Liver (tissue), 9 donors: Measurements from ENCODE around the gene CLIC5. TPM values are rescaled to one million over a fixed set of nuclear protein-coding genes. Genes with fewer than 3 reads are reported as not detected.

Source experiments
- DNase-seq: peaks from one replicate; pipeline ENCODE4 v3.0.0-alpha.2; 2017; ENCODE audit warnings: low spot score
- H3K27ac ChIP-seq, 2 donors: one replicate each; pipeline ENCODE4 v1.7.0; 2013; ENCODE audit warnings: inconsistent platforms in 2 of 2, low read length in 2 of 2, control low read depth in 1 of 2, low read depth in 1 of 2, mild to moderate bottlenecking in 1 of 2
- H3K27me3 ChIP-seq, 4 donors: one replicate each; pipeline versions ENCODE4 v1.6.1 to v1.7.0; 2013; ENCODE audit warnings: low read length in 3 of 4, inconsistent platforms in 1 of 4, mild to moderate bottlenecking in 1 of 4, moderate library complexity in 1 of 4; ENCODE audit not compliant: control insufficient read depth in 4 of 4, insufficient read depth in 4 of 4
- H3K36me3 ChIP-seq, 4 donors: one replicate each; pipeline versions ENCODE4 v1.6.1 to v1.7.0; 2013; ENCODE audit warnings: low read length in 3 of 4, mild to moderate bottlenecking in 3 of 4, low read depth in 1 of 4, moderate library complexity in 1 of 4; ENCODE audit not compliant: control insufficient read depth in 4 of 4, insufficient read depth in 3 of 4
- H3K4me1 ChIP-seq, 4 donors: one replicate each; pipeline versions ENCODE4 v1.6.1 to v1.7.0; 2013; ENCODE audit warnings: low read length in 3 of 4, mild to moderate bottlenecking in 3 of 4, moderate library complexity in 1 of 4; ENCODE audit not compliant: control insufficient read depth in 4 of 4, insufficient read depth in 4 of 4
- H3K4me3 ChIP-seq, 3 donors: one replicate each; pipeline versions ENCODE4 v1.6.1 to v1.7.0; 2013; ENCODE audit warnings: low read length in 3 of 3, control low read depth in 1 of 3, low read depth in 1 of 3, mild to moderate bottlenecking in 1 of 3
- H3K9ac ChIP-seq, 2 donors: one replicate each; pipeline ENCODE4 v1.7.0; 2013; ENCODE audit warnings: low read length in 2 of 2, mild to moderate bottlenecking in 2 of 2, moderate library complexity in 2 of 2, control low read depth in 1 of 2, low read depth in 1 of 2
- H3K9me3 ChIP-seq, 4 donors: one replicate each; pipeline versions ENCODE4 v1.6.1 to v1.7.0; 2013; ENCODE audit warnings: low read length in 3 of 4; ENCODE audit not compliant: control insufficient read depth in 4 of 4
- ATF3 ChIP-seq: IDR thresholded peaks from 2 replicates; pipeline ENCODE4 v1.6.1; 2016; ENCODE audit warnings: antibody characterized with exemption
- EGR1 ChIP-seq, 2 donors: IDR thresholded peaks; 2 replicates each; pipeline ENCODE4 v1.6.1; 2016 to 2018; ENCODE audit warnings: antibody characterized with exemption in 2 of 2, low read depth in 2 of 2
- FOXA1 ChIP-seq: IDR thresholded peaks from 2 replicates; pipeline ENCODE4 v1.6.1; 2016; ENCODE audit warnings: antibody characterized with exemption
- FOXA2 ChIP-seq: IDR thresholded peaks from 2 replicates; pipeline ENCODE4 v1.6.1; 2016; ENCODE audit warnings: antibody characterized with exemption
- GABPA ChIP-seq, 2 donors: IDR thresholded peaks in 1 of 2; conservative IDR thresholded peaks in 1 of 2; 2 replicates each; pipeline ENCODE4 v1.6.1; 2016; ENCODE audit warnings: antibody characterized with exemption in 2 of 2, mild to moderate bottlenecking in 1 of 2, moderate library complexity in 1 of 2
- HNF4A ChIP-seq, 2 donors: conservative IDR thresholded peaks; 2 replicates each; pipeline ENCODE4 v1.6.1; 2016; ENCODE audit warnings: antibody characterized with exemption in 2 of 2, mild to moderate bottlenecking in 2 of 2
- HNF4G ChIP-seq: IDR thresholded peaks from 2 replicates; pipeline ENCODE4 v1.6.1; 2016; ENCODE audit warnings: antibody characterized with exemption
- JUND ChIP-seq, 2 donors: IDR thresholded peaks; 2 replicates each; pipeline ENCODE4 v1.6.1; 2016; ENCODE audit warnings: antibody characterized with exemption in 2 of 2
- NR2F2 ChIP-seq: IDR thresholded peaks from 2 replicates; pipeline ENCODE4 v1.6.1; 2016; ENCODE audit warnings: antibody characterized with exemption
- RAD21 ChIP-seq, 2 donors: IDR thresholded peaks; 2 replicates each; pipeline ENCODE4 v1.6.1; 2016; ENCODE audit warnings: antibody characterized with exemption in 2 of 2, mild to moderate bottlenecking in 2 of 2
- RXRA ChIP-seq, 2 donors: IDR thresholded peaks; 2 replicates each; pipeline ENCODE4 v1.6.1; 2017 to 2018; ENCODE audit warnings: antibody characterized with exemption in 2 of 2, mild to moderate bottlenecking in 1 of 2
- SP1 ChIP-seq: IDR thresholded peaks from 2 replicates; pipeline ENCODE4 v1.6.1; 2018; ENCODE audit warnings: antibody characterized with exemption, mild to moderate bottlenecking
- TAF1 ChIP-seq: conservative IDR thresholded peaks from 2 replicates; pipeline ENCODE4 v1.6.1; 2016; ENCODE audit warnings: antibody characterized with exemption, mild to moderate bottlenecking
- YY1 ChIP-seq: IDR thresholded peaks from 2 replicates; pipeline ENCODE4 v1.6.1; 2016; ENCODE audit warnings: antibody characterized with exemption, mild to moderate bottlenecking
- WGBS: extraction: QIAGEN DNeasy Blood & Tissue Kit; methylation state at CpG from one replicate; pipeline ENCODE4 v1.1.7; 2013; 5-methylcytosine and 5-hydroxymethylcytosine counted together
- polyA plus RNA-seq, 2 donors: library from polyadenylated mRNA; stranded (reverse) in 1 of 2; unstranded in 1 of 2; fragments of 200-250 nt in 1 of 2; fragments of >200 nt in 1 of 2; fragmentation: Nextera tagmentation in 1 of 2; extraction: Ambion mirVana in 1 of 2; gene quantifications; one replicate each; pipeline versions ENCODE4 v1.2.1 to v1.2.3, GENCODE V29; 2013 to 2015
- total RNA-seq, 2 donors: library from RNA; depleted of rRNA; stranded (reverse); fragments of >200 nt; gene quantifications; one replicate each; pipeline ENCODE4 v1.2.3, GENCODE V29; 2014
- TF ChIP-seq, protein P1 (sequence below): IDR thresholded peaks from 2 replicates; pipeline ENCODE4 v1.6.1; 2016; ENCODE audit warnings: antibody characterized with exemption
- TF ChIP-seq, protein P2 (sequence below): fragments of 150-350 bp; IDR thresholded peaks from 2 replicates; pipeline ENCODE4 v1.5.1; 2017; ENCODE audit warnings: improper control_type of control experiment, low read depth, low read length; ENCODE audit not compliant: missing input control
- TF ChIP-seq, protein P3 (sequence below): IDR thresholded peaks from 2 replicates; pipeline ENCODE4 v1.6.1; 2016; ENCODE audit warnings: antibody characterized with exemption
- donor health status: healthy.
- donor health status: healthy.
- donor health status: healthy.
- donor health status: healthy.
- donor health status: healthy.

CLIC5 gene
- total and polyA plus RNA-seq, 4 donors: 0.05 to 0.33 (median 0.14) TPM

DNA sequence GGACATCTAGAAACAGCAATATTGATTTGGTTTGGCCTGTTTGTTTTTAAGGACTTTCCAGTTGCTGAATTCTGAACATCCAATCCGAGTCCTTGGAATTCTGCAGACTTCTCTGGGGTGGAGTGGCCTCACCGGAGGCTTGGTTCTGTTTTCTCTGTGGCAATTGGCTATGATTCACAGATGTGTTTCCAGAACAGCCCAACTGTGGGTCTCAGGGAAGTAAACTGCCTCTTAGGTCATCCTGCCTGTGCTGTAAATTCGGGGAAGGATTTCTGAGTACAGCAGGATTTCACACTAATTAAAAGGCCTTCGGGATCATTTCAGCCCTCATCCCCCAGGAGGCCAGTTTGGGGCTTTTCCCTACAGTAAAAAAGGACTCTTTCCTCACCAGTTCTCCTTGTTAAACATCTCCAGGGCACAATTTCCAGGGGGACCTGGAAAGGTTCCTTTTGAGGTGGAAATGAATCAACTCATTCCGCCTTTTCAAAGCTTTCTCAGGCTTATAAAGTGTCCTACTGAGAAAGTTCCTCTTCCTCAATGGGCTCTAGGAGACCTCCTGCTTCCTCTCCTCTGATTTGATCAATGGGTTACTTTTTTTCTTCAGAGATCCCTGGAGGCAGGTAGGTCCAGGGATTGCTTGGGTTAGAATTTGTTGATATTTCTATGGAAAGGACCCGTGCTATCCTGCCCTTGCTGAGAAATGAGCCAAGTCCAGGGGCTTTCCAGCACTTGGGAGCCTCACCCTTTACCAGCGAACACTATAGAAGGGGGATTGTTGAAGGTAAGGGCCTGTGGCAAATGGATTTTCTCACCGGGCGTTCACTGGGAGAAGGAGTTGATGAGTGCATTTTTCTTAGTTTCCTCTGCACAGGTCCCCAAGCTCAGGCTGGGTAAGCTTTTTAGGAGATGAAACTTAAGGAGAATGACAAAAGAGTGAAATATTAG, 114.6 kb downstream of the CLIC5 start:
- DNase-seq: no peak
- no peaks in the 10 kb centered on the region for H3K27me3 ChIP-seq
- H3K9me3 ChIP-seq: no peaks in the 10 kb centered on the region
- H3K4me3 ChIP-seq: no peak overlapping the region
- H3K4me1 ChIP-seq: no peaks in the 10 kb centered on the region
- TF ChIP-seq NR2F2: no peak
- no peak for TF ChIP-seq SP1
- TF ChIP-seq FOXA1: no peak
- TF ChIP-seq RXRA (IDR thresholded peaks at IDR 0.05): no peak
- no peak for TF ChIP-seq TAF1
- TF ChIP-seq HNF4A (conservative IDR thresholded peaks at IDR 0.05): no peak
- TF ChIP-seq RAD21 (IDR thresholded peaks at IDR 0.05): no peak
- TF ChIP-seq GABPA (IDR thresholded peaks at IDR 0.05 in 1 of 2, conservative IDR thresholded peaks at IDR 0.05 in 1 of 2): no peak
- no peak for TF ChIP-seq JUND (IDR thresholded peaks at IDR 0.05)
- TF ChIP-seq FOXA2: no peak
- TF ChIP-seq, protein P1, sequence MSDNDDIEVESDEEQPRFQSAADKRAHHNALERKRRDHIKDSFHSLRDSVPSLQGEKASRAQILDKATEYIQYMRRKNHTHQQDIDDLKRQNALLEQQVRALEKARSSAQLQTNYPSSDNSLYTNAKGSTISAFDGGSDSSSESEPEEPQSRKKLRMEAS: no peak
- TF ChIP-seq EGR1 (IDR thresholded peaks at IDR 0.05; ENCODE audit: low read depth in 2 of 2): no peak
- TF ChIP-seq, protein P2, sequence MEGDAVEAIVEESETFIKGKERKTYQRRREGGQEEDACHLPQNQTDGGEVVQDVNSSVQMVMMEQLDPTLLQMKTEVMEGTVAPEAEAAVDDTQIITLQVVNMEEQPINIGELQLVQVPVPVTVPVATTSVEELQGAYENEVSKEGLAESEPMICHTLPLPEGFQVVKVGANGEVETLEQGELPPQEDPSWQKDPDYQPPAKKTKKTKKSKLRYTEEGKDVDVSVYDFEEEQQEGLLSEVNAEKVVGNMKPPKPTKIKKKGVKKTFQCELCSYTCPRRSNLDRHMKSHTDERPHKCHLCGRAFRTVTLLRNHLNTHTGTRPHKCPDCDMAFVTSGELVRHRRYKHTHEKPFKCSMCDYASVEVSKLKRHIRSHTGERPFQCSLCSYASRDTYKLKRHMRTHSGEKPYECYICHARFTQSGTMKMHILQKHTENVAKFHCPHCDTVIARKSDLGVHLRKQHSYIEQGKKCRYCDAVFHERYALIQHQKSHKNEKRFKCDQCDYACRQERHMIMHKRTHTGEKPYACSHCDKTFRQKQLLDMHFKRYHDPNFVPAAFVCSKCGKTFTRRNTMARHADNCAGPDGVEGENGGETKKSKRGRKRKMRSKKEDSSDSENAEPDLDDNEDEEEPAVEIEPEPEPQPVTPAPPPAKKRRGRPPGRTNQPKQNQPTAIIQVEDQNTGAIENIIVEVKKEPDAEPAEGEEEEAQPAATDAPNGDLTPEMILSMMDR: no peak
- TF ChIP-seq YY1: no peak
- TF ChIP-seq ATF3: no peak
- H3K9ac ChIP-seq: no peak overlapping the region
- H3K27ac ChIP-seq: no peak overlapping the region
- 84% methylated on average over 9 of the region's 9 CpGs for WGBS
- H3K36me3 ChIP-seq: no peaks in the 10 kb centered on the region

GRCh38 chr6:45899683-45899946, 116.0 kb downstream of the CLIC5 start:
- H3K4me1 ChIP-seq: no peaks in the 10 kb centered on the region
- no peak for DNase-seq
- H3K9ac ChIP-seq: no peak overlapping the region
- H3K9me3 ChIP-seq: no peaks in the 10 kb centered on the region
- H3K4me3 ChIP-seq: no peak overlapping the region
- H3K27me3 ChIP-seq: no peaks in the 10 kb centered on the region
- H3K36me3 ChIP-seq: no peaks in the 10 kb centered on the region
- H3K27ac ChIP-seq: no peak overlapping the region
- 90% methylated on average over 4 of the region's 4 CpGs for WGBS
- TF ChIP-seq FOXA2 (no peak), JUND (IDR thresholded peaks at IDR 0.05) (no peak), RAD21 (IDR thresholded peaks at IDR 0.05) (no peak), SP1 (no peak), FOXA1 (no peak)

DNA sequence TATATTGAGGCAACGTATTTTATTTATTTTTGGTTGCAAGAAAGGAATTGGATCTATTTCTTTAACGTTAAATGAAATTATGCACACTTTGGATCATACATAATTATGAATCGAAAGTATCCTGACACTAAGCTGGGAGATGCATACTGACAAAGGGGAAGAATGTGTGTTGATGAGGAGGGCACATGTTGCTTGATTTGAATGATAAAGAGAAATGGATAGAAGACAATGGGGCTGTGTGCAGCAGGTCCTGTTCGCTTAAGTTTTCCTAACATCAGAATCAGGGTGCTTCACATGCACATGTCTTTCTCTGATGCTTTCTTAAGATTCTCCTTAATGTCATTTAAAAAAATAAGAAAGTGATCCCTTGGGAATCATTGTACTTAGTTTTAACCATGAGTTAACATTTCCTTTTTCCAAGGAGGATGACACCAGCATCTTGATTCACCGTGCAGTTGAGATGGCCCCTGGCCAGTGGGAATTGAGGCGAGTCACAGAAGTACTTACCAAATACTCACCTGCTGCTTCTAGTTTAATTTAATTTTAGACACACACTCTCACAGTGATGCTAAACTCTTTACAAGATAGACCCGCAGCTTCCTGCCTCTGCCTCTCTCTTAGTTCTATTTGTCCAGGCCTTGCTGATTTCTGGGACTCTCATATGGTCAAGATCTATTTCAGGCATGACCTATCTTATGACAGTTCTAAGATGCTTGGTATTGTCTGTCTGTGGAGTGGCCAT, 116.5 kb downstream of the CLIC5 start:
- whole genome bisulfite sequencing: 80% methylated on average over 7 of the region's 7 CpGs
- H3K9ac ChIP-seq: no peak overlapping the region
- no peak overlapping the region for H3K4me3 ChIP-seq
- no peaks in the 10 kb centered on the region for H3K4me1 ChIP-seq
- H3K27ac ChIP-seq: no peak overlapping the region
- DNase-seq: no peak
- H3K9me3 ChIP-seq: no peaks in the 10 kb centered on the region
- no peaks in the 10 kb centered on the region for H3K27me3 ChIP-seq
- no peaks in the 10 kb centered on the region for H3K36me3 ChIP-seq
- no peak for TF ChIP-seq HNF4G
- no peak for TF ChIP-seq TAF1
- TF ChIP-seq, protein P3, sequence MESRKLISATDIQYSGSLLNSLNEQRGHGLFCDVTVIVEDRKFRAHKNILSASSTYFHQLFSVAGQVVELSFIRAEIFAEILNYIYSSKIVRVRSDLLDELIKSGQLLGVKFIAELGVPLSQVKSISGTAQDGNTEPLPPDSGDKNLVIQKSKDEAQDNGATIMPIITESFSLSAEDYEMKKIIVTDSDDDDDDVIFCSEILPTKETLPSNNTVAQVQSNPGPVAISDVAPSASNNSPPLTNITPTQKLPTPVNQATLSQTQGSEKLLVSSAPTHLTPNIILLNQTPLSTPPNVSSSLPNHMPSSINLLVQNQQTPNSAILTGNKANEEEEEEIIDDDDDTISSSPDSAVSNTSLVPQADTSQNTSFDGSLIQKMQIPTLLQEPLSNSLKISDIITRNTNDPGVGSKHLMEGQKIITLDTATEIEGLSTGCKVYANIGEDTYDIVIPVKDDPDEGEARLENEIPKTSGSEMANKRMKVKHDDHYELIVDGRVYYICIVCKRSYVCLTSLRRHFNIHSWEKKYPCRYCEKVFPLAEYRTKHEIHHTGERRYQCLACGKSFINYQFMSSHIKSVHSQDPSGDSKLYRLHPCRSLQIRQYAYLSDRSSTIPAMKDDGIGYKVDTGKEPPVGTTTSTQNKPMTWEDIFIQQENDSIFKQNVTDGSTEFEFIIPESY: no peak
- TF ChIP-seq ATF3: no peak
- TF ChIP-seq YY1: no peak
- TF ChIP-seq, protein P1: no peak
- TF ChIP-seq, protein P2: no peak
- TF ChIP-seq JUND (IDR thresholded peaks at IDR 0.05): no peak
- TF ChIP-seq HNF4A (conservative IDR thresholded peaks at IDR 0.05): no peak
- TF ChIP-seq SP1: no peak
- no peak for TF ChIP-seq RAD21 (IDR thresholded peaks at IDR 0.05)
